ENCODE measurements around the gene STT3B.

STT3B gene

DNA sequence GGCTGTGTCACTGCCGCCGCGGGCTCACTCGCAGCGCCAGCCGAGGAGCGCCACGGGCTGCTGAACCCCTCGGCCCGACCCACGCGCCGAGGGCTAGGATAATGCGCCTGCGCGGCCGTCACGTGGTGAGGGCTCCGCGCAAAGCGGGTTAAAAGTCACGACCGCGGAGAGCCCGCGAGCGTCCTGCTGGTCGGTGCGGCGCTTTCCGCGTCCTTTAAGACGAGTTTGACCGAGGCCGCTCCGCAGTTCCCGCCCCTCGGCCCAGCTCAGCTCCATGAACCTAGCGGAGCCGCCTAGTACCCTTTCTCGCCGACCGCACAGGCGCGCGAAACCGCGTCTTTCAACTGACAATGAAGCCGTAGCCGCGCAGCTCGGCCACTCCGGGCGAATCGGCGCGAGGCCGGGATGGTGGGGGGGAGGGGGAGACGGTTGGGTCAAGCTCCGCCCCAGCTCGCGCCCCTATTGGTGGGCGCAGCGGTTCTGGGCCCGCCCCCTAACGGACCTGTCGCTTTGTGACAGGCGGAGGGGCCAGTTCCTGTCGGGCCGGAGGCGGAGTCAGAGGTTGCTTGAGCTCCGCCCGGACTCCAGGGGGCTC lies 636 bp upstream of the STT3B start (continued):
- TF ChIP-seq ZNF549 (tag by site-specific recombination; IDR thresholded peaks at IDR 0.05) (no peak), ZNF830 (tag by site-specific recombination; IDR thresholded peaks at IDR 0.05; ENCODE audit: low read depth) (no peak), SCRT1 (tag by site-specific recombination; IDR thresholded peaks at IDR 0.05; ENCODE audit: borderline replicate concordance) (no peak), ZNF473 (tag by site-specific recombination; IDR thresholded peaks at IDR 0.05) (no peak), ZNF114 (tag by site-specific recombination; IDR thresholded peaks at IDR 0.05) (no peak), ZSCAN30 (tag by site-specific recombination; IDR thresholded peaks at IDR 0.05) (no peak; the same call in 1 of the 2 replicates), ZFP3 (tag by site-specific recombination; IDR thresholded peaks at IDR 0.05; ENCODE audit: low read depth) (no peak), ZNF2 (tag by site-specific recombination; IDR thresholded peaks at IDR 0.05) (peak; percentile 70), TRIM28 (IDR thresholded peaks at IDR 0.05; ENCODE audit: borderline replicate concordance, low read length) (peak; percentile 78; the same call in 1 of the 2 replicates), ZNF629 (tag by site-specific recombination; IDR thresholded peaks at IDR 0.05) (peak; percentile 63; the same call in 1 of the 2 replicates), ZNF292 (tag by site-specific recombination; IDR thresholded peaks at IDR 0.05; ENCODE audit: borderline replicate concordance, low read depth) (no peak), KLF7 (tag by site-specific recombination; IDR thresholded peaks at IDR 0.05; ENCODE audit: borderline replicate concordance) (no peak), ZNF23 (tag by site-specific recombination; IDR thresholded peaks at IDR 0.05; ENCODE audit: borderline replicate concordance) (no peak), ZBTB20 (tag by site-specific recombination; IDR thresholded peaks at IDR 0.05) (peak; percentile 88), ZNF24 (tag by site-specific recombination; IDR thresholded peaks at IDR 0.05) (peak; percentile 64), ZNF10 (tag by site-specific recombination; IDR thresholded peaks at IDR 0.05) (peak; percentile 55; the same call in 1 of the 2 replicates)
- TF ChIP-seq, protein P1, sequence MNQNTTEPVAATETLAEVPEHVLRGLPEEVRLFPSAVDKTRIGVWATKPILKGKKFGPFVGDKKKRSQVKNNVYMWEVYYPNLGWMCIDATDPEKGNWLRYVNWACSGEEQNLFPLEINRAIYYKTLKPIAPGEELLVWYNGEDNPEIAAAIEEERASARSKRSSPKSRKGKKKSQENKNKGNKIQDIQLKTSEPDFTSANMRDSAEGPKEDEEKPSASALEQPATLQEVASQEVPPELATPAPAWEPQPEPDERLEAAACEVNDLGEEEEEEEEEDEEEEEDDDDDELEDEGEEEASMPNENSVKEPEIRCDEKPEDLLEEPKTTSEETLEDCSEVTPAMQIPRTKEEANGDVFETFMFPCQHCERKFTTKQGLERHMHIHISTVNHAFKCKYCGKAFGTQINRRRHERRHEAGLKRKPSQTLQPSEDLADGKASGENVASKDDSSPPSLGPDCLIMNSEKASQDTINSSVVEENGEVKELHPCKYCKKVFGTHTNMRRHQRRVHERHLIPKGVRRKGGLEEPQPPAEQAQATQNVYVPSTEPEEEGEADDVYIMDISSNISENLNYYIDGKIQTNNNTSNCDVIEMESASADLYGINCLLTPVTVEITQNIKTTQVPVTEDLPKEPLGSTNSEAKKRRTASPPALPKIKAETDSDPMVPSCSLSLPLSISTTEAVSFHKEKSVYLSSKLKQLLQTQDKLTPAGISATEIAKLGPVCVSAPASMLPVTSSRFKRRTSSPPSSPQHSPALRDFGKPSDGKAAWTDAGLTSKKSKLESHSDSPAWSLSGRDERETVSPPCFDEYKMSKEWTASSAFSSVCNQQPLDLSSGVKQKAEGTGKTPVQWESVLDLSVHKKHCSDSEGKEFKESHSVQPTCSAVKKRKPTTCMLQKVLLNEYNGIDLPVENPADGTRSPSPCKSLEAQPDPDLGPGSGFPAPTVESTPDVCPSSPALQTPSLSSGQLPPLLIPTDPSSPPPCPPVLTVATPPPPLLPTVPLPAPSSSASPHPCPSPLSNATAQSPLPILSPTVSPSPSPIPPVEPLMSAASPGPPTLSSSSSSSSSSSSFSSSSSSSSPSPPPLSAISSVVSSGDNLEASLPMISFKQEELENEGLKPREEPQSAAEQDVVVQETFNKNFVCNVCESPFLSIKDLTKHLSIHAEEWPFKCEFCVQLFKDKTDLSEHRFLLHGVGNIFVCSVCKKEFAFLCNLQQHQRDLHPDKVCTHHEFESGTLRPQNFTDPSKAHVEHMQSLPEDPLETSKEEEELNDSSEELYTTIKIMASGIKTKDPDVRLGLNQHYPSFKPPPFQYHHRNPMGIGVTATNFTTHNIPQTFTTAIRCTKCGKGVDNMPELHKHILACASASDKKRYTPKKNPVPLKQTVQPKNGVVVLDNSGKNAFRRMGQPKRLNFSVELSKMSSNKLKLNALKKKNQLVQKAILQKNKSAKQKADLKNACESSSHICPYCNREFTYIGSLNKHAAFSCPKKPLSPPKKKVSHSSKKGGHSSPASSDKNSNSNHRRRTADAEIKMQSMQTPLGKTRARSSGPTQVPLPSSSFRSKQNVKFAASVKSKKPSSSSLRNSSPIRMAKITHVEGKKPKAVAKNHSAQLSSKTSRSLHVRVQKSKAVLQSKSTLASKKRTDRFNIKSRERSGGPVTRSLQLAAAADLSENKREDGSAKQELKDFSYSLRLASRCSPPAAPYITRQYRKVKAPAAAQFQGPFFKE (tag by site-specific recombination; IDR thresholded peaks at IDR 0.05; ENCODE audit: borderline replicate concordance): no peak
- TF ChIP-seq, protein P2, sequence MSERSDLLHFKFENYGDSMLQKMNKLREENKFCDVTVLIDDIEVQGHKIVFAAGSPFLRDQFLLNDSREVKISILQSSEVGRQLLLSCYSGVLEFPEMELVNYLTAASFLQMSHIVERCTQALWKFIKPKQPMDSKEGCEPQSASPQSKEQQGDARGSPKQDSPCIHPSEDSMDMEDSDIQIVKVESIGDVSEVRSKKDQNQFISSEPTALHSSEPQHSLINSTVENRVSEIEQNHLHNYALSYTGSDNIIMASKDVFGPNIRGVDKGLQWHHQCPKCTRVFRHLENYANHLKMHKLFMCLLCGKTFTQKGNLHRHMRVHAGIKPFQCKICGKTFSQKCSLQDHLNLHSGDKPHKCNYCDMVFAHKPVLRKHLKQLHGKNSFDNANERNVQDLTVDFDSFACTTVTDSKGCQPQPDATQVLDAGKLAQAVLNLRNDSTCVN (tag by site-specific recombination; optimal IDR thresholded peaks at IDR 0.05): peak; percentile 94
- TF ChIP-seq, protein P3, sequence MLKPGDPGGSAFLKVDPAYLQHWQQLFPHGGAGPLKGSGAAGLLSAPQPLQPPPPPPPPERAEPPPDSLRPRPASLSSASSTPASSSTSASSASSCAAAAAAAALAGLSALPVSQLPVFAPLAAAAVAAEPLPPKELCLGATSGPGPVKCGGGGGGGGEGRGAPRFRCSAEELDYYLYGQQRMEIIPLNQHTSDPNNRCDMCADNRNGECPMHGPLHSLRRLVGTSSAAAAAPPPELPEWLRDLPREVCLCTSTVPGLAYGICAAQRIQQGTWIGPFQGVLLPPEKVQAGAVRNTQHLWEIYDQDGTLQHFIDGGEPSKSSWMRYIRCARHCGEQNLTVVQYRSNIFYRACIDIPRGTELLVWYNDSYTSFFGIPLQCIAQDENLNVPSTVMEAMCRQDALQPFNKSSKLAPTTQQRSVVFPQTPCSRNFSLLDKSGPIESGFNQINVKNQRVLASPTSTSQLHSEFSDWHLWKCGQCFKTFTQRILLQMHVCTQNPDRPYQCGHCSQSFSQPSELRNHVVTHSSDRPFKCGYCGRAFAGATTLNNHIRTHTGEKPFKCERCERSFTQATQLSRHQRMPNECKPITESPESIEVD (tag by site-specific recombination; IDR thresholded peaks at IDR 0.05): no peak
- TF ChIP-seq, protein P4, sequence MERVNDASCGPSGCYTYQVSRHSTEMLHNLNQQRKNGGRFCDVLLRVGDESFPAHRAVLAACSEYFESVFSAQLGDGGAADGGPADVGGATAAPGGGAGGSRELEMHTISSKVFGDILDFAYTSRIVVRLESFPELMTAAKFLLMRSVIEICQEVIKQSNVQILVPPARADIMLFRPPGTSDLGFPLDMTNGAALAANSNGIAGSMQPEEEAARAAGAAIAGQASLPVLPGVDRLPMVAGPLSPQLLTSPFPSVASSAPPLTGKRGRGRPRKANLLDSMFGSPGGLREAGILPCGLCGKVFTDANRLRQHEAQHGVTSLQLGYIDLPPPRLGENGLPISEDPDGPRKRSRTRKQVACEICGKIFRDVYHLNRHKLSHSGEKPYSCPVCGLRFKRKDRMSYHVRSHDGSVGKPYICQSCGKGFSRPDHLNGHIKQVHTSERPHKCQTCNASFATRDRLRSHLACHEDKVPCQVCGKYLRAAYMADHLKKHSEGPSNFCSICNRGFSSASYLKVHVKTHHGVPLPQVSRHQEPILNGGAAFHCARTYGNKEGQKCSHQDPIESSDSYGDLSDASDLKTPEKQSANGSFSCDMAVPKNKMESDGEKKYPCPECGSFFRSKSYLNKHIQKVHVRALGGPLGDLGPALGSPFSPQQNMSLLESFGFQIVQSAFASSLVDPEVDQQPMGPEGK (tag by site-specific recombination; IDR thresholded peaks at IDR 0.05): peak; percentile 78
- TF ChIP-seq, protein P5, sequence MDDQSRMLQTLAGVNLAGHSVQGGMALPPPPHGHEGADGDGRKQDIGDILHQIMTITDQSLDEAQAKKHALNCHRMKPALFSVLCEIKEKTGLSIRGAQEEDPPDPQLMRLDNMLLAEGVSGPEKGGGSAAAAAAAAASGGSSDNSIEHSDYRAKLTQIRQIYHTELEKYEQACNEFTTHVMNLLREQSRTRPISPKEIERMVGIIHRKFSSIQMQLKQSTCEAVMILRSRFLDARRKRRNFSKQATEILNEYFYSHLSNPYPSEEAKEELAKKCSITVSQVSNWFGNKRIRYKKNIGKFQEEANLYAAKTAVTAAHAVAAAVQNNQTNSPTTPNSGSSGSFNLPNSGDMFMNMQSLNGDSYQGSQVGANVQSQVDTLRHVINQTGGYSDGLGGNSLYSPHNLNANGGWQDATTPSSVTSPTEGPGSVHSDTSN (CRISPR knock-in tag; IDR thresholded peaks at IDR 0.05): no peak; the same call in 1 of the 2 replicates
- TF ChIP-seq, protein P6, sequence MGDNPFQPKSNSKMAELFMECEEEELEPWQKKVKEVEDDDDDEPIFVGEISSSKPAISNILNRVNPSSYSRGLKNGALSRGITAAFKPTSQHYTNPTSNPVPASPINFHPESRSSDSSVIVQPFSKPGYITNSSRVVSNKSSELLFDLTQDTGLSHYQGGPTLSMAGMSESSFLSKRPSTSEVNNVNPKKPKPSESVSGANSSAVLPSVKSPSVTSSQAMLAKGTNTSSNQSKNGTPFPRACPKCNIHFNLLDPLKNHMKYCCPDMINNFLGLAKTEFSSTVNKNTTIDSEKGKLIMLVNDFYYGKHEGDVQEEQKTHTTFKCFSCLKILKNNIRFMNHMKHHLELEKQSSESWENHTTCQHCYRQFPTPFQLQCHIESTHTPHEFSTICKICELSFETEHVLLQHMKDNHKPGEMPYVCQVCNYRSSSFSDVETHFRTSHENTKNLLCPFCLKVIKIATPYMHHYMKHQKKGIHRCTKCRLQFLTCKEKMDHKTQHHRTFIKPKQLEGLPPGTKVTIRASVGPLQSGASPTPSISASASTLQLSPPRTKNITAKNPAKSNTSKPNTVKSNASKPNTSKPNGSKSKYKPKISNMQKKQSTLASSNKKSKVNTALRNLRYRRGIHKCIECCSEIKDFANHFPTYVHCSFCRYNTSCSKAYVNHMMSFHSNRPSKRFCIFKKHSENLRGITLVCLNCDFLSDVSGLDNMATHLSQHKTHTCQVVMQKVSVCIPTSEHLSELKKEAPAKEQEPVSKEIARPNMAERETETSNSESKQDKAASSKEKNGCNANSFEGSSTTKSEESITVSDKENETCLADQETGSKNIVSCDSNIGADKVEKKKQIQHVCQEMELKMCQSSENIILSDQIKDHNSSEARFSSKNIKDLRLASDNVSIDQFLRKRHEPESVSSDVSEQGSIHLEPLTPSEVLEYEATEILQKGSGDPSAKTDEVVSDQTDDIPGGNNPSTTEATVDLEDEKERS (tag by site-specific recombination; IDR thresholded peaks at IDR 0.05): no peak
- TF ChIP-seq, protein P7, sequence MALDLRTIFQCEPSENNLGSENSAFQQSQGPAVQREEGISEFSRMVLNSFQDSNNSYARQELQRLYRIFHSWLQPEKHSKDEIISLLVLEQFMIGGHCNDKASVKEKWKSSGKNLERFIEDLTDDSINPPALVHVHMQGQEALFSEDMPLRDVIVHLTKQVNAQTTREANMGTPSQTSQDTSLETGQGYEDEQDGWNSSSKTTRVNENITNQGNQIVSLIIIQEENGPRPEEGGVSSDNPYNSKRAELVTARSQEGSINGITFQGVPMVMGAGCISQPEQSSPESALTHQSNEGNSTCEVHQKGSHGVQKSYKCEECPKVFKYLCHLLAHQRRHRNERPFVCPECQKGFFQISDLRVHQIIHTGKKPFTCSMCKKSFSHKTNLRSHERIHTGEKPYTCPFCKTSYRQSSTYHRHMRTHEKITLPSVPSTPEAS (tag by site-specific recombination; IDR thresholded peaks at IDR 0.05): no peak

All from HEK293 (cell line).